ENCODE data around the gene EIF4B.

EIF4B gene

DNA sequence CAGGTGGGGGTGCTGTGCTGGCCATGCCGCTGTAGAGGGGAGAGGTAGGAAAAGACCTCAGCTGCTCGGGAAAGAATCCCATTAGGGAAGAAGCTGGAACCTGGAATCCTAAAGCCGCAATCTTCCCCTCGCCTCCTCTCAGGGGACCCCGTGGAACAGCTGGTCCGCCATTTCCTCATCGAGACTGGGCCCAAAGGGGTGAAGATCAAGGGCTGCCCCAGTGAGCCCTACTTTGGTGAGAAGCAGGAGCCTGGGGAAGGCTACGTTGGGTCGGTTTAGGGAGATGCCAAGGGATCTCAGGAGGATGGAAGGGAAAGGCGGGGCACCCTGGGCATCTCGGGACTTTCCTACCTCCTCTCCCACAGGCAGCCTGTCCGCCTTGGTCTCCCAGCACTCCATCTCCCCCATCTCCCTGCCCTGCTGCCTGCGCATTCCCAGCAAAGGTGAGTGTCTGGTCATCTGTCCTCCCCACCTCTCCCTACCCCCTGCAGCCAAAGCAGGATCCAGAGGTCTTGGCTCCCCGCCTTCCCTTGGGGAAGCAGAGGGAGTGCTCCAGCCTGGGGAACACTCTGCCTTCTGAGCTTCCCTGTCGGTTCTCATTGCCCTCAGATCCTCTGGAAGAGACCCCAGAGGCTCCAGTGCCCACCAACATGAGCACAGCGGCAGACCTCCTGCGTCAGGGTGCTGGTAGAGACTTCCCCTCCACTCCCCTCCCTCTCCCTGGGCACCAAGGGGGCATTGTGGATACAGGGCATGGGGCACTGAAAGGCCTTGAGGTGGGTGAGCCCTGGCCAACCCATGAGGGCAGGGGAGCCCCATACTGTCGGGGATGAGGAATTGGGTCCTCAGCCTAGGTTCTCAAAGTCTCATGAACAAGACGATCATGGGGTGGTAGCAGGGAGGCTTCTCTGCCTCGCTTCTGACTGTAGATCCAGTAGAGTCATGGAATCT, 56.0 kb downstream of the EIF4B start:
- no peaks in the 10 kb centered on the region for H3K27me3 ChIP-seq (ENCODE audit: insufficient read depth, poor library complexity, severe bottlenecking)
- H3K4me3 ChIP-seq (ENCODE audit: severe bottlenecking): no peak overlapping the region
- H3K36me3 ChIP-seq (ENCODE audit: low read depth): peaks cover 29% of the 10 kb centered on the region
- H3K27ac ChIP-seq (ENCODE audit: poor library complexity, severe bottlenecking): no peak overlapping the region
- no peaks in the 10 kb centered on the region for H3K9me3 ChIP-seq (ENCODE audit: severe bottlenecking)
- peaks cover 8% of the 10 kb centered on the region for H3K4me1 ChIP-seq (ENCODE audit: insufficient read depth, poor library complexity, severe bottlenecking)
- ATAC-seq (ENCODE audit: low read depth): no peak
- no peak for DNase-seq (ENCODE audit: low spot score)
- TF ChIP-seq, protein P1, sequence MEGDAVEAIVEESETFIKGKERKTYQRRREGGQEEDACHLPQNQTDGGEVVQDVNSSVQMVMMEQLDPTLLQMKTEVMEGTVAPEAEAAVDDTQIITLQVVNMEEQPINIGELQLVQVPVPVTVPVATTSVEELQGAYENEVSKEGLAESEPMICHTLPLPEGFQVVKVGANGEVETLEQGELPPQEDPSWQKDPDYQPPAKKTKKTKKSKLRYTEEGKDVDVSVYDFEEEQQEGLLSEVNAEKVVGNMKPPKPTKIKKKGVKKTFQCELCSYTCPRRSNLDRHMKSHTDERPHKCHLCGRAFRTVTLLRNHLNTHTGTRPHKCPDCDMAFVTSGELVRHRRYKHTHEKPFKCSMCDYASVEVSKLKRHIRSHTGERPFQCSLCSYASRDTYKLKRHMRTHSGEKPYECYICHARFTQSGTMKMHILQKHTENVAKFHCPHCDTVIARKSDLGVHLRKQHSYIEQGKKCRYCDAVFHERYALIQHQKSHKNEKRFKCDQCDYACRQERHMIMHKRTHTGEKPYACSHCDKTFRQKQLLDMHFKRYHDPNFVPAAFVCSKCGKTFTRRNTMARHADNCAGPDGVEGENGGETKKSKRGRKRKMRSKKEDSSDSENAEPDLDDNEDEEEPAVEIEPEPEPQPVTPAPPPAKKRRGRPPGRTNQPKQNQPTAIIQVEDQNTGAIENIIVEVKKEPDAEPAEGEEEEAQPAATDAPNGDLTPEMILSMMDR (IDR thresholded peaks at IDR 0.05; ENCODE audit: poor library complexity, severe bottlenecking): peak; percentile 15

DNA sequence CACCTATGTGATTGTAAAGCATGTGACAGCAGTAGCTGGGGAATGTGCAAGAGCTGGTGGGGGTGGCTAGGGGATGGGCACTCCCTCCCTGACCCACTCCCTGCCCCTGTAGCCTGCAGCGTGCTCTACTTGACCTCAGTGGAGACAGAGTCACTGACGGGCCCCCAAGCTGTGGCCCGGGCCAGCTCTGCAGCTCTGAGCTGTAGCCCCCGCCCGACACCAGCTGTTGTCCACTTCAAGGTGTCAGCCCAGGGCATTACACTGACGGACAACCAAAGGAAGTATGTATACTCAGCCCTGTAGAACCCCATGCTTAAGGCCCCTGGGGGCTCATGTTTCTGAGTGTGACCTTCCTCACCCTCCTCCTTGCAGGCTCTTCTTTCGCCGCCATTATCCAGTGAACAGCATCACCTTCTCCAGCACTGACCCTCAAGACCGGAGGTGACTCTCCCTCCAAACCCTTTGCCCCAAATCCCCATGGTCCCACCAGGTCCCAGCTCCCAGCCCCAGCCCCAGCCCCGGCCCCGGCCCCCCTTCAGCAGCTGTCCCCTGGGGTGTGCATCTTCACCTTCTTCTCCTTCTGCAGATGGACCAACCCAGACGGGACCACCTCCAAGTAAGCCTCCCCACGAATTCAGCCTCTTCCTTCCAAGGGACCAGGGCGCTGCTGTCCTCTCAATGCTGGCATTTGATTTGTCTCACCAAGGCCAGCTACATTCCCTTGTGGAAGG, 56.9 kb downstream of the EIF4B start:
- Histone ChIP-seq H3K4me3 (ENCODE audit: severe bottlenecking) (no peak overlapping the region), H3K4me1 (ENCODE audit: insufficient read depth, poor library complexity, severe bottlenecking) (peaks cover 15% of the 10 kb centered on the region), H3K36me3 (ENCODE audit: low read depth) (peaks cover 35% of the 10 kb centered on the region), H3K27ac (ENCODE audit: poor library complexity, severe bottlenecking) (no peak overlapping the region), H3K9me3 (ENCODE audit: severe bottlenecking) (no peaks in the 10 kb centered on the region), H3K27me3 (ENCODE audit: insufficient read depth, poor library complexity, severe bottlenecking) (no peaks in the 10 kb centered on the region)
- DNase-seq (ENCODE audit: low spot score) (no peak), ATAC-seq (ENCODE audit: low read depth) (no peak)
- TF ChIP-seq, protein P1 (IDR thresholded peaks at IDR 0.05; ENCODE audit: poor library complexity, severe bottlenecking): no peak

DNA sequence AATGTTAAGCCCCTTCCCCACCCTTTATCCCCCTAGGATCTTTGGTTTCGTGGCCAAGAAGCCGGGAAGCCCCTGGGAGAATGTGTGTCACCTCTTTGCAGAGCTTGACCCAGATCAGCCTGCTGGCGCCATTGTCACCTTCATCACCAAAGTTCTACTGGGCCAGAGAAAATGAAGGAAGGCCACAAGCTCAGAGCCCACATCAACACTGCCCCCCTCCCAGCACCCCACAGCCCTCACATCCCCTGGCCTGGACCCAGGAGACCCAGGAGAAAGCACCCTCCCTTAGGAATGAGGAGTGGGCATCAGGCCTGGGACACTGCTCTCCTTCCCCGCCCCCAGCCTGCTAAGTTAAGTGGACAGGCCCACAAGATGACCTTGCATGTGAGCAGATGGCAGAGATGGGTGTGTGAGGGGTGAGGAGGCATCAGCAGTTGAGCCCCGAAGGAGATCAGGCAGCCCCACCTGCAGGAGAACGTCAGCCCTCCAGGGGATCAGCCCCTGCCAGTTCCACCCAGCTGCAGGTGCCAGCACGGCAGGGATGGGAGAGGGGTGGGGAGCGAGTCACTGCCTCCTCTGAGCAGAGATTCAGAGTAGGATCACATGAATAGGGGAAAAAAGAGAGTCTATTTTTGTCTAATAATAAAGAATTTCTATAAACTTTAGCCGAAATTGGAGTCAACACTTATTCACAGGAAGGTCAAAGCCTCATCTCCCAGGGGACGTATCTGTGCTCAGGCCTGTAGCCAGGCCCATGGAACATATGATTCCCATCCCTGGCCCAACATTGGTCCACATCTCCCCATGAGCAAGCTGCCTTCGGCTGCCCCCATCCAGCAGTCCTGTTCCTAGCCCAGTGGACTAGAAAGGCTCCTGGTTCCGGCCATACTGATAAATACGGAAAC, 57.7 kb downstream of the EIF4B start:
- H3K36me3 ChIP-seq (ENCODE audit: low read depth): peaks cover 35% of the 10 kb centered on the region
- peaks cover 19% of the 10 kb centered on the region for H3K4me1 ChIP-seq (ENCODE audit: insufficient read depth, poor library complexity, severe bottlenecking)
- H3K27ac ChIP-seq (ENCODE audit: poor library complexity, severe bottlenecking): no peak overlapping the region
- H3K9me3 ChIP-seq (ENCODE audit: severe bottlenecking): no peaks in the 10 kb centered on the region
- ATAC-seq (ENCODE audit: low read depth) (no peak), DNase-seq (ENCODE audit: low spot score) (no peak)
- H3K27me3 ChIP-seq (ENCODE audit: insufficient read depth, poor library complexity, severe bottlenecking): no peaks in the 10 kb centered on the region
- TF ChIP-seq, protein P1 (IDR thresholded peaks at IDR 0.05; ENCODE audit: poor library complexity, severe bottlenecking): no peak
- no peak overlapping the region for H3K4me3 ChIP-seq (ENCODE audit: severe bottlenecking)

DNA sequence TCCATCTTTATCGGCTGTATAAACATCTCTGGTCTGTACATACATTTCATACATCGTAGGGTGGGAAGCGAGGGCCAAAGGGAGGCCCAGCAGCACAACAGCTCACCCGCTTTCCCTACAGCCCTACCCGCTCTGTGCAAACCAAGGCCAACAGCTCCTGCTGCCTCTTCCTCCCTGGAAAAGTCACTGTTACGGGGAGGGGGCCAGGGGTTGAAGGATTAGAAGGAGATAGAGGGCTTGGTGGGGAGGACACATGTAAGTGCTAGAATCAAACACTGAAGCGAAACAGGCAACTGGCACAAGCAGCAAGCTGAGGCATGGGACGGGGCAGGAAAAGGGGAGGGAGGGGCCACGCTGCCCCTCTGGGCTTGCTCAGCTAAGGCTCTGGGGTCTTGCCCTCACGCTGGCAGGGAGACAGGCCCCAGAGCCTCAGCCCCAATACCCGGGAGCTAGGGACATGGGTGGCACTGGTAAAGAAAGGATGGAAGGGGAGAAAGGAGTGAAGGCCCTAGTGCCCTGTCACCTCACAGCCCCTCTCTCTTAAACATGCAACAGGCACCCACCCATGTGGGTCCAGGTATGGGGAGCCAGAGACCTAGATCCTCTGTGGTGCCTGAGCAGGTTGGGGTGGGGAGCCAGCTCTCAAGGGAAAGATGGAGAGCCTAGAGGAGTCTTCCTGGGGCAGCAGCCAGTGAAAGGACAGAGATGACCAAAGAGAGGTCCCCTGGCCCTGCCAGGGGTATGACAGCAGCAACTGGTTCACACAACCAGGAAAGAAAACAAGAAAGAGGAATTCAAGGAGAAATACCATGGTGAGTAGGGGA, 58.6 kb downstream of the EIF4B start:
- H3K36me3 ChIP-seq (ENCODE audit: low read depth): peaks cover 34% of the 10 kb centered on the region
- TF ChIP-seq, protein P1 (IDR thresholded peaks at IDR 0.05; ENCODE audit: poor library complexity, severe bottlenecking): no peak
- H3K27ac ChIP-seq (ENCODE audit: poor library complexity, severe bottlenecking): no peak overlapping the region
- H3K4me1 ChIP-seq (ENCODE audit: insufficient read depth, poor library complexity, severe bottlenecking): peaks cover 28% of the 10 kb centered on the region
- no peak overlapping the region for H3K4me3 ChIP-seq (ENCODE audit: severe bottlenecking)
- no peaks in the 10 kb centered on the region for H3K27me3 ChIP-seq (ENCODE audit: insufficient read depth, poor library complexity, severe bottlenecking)
- no peaks in the 10 kb centered on the region for H3K9me3 ChIP-seq (ENCODE audit: severe bottlenecking)
- ATAC-seq (ENCODE audit: low read depth) (no peak), DNase-seq (ENCODE audit: low spot score) (peak; percentile 29)

Data from RWPE2 (cell line).